Measurements from ENCODE around the gene IFITM1.
"Not testable (repeated sequence)": the region's sequence is repeated elsewhere in the genome, so short reads cannot be mapped to it uniquely, and the experiment has no call there.

The IFITM1 gene

DNA sequence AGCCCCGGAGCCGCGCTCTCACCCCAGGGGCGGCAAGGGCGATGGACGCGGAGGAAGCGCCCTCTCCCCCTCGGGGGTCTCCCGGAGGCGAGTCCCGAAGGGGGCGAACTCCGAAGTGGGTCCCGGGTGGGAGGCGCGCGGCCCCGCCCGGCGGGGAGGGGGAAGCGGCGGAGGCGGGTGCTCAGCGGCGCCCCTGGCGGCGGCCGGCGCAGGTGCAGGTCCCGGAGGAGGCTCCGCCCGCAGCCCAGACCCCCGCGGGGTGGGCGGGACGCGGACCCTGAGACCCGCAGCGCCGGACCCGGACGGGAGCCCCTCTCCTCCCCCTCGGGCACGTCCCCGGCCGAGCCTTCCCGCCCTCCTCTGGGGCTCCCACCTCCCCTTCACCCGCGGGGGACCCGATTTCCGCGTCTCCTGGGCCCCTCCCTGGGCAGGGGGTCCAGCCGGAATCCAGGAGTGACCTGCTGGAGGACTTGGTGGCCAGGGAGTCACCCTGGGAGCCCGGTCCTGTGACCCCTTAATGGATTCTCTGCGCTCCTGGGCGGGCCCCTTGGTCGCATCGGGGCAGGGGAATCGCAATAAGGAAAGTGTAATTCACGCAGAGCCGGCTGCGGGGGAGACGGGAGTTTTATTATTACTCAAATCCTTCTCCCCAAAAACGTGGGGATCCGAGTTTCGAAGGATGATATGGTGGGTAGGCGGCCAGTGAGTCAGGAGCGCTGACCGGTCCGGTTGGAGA lies 2.7 kb upstream of the IFITM1 start:
- not testable (repeated sequence) for DNase-seq

- DNase-seq, result no peak
Observed at GRCh38 chr11:312092-312816, 1.6 kb upstream of the IFITM1 start.

DNA sequence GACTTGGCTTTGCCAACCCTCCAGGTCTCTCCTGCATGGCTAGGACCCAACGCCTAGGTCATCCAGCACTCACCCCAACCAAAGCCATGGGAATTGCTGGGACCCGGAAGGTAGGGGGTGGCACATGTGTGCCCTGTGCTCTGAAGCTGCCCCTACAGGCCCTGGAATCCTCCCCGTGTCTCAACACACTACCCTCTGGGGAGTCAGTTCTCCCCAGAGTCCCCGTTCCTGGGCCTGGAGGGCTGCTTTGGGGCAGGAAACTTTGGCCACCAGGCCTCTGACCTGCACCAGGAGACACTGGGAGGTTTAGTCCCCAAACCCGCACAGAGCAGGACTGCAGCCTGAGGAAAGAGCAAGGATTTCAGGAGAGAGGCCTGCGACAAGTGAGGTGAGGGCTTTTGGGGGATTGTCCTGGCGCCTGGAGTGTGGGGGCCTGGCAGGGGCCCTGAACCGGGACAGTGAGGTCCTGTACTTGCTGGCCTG lies 495 bp upstream of the IFITM1 start:
- no peak for DNase-seq

DNA sequence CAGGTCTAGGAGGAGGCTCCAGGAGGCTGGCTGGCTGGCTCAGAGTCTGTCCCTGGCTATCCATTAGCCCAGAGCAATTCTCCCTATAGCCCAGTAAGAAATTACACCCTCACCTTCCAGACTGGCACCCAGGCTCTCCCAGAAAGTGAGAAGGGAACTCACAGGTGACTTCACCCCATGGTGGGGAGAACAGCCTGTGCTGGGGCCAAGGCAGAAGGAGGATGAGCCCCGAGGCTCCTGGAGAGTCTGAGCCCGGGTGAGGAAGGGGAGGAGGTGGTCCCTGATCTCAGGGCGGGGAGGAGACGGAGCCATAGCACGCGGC lies 675 bp downstream of the IFITM1 start:
- DNase-seq, result not testable (repeated sequence)

DNA sequence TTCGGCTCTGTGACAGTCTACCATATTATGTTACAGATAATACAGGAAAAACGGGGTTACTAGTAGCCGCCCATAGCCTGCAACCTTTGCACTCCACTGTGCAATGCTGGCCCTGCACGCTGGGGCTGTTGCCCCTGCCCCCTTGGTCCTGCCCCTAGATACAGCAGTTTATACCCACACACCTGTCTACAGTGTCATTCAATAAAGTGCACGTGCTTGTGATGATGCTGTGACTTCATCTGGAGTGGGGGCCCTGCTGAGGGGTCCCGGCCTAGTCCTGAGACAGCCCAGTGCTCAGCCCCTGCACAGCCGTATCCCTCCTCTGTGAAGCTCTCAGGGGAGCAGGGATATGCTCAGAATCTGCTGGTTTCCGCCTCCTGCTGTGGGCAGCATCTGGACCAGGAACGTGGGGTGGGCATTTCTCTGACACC lies 1.2 kb downstream of the IFITM1 start:
- DNase-seq, result no peak

DNA sequence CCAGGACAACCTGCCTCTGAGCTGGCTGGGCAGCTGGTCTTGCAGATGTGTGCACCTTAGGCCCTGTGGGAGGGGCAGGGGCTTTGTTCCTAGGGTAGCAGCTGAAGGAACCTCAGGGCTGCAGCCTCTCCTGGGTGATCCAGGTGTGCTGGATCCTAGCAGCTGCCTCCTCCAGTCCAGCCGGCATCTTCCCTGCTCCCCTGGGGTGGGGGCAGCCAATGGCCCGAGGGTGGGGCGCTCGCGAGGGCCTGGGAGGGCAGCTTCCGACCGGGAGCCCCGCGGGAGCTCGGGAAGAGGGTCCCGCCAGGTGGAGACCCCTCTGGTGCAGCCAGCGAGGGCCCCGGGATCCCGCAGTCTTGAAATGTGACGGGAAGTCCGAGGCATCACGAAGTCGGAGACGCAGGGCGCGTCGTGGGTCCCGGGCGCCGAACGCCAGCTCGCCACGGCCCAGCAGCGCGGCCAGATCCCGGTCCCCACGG lies 1.7 kb downstream of the IFITM1 start:
- DNase-seq, result no peak

DNA sequence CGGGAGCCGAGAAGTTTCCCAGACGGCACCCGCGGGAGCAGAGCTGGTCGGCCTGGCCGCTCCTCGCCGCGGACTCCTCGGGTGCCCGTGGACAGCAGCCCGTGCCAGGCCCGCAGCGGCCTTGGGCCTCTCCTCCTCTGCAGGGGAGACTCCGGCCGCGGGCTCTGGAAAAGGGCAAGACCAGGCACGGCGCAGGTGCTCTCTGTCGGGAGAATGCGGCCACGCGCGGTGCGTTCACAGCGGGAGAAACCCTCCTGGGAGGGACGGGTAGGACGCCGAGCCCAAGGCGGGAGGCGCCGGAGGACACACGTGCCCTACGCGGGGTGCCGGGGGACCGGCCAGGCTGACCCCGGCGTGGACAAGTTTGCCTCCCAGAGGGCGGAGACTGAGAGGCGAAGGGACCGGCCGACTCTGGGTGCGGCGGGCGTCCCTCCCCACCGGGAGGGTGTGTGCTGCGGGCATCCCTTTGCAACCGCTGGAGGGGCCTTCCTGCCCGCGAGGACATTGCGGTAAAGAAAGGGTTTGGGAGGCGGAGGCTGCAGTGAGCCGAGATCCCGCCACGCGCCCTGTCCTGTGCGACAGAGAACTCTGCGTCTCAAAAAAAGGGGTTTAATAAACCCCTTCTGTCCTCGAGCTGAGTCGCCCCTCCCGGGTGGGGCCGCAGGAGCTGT lies 2.3 kb downstream of the IFITM1 start:
- no peak for DNase-seq

DNA sequence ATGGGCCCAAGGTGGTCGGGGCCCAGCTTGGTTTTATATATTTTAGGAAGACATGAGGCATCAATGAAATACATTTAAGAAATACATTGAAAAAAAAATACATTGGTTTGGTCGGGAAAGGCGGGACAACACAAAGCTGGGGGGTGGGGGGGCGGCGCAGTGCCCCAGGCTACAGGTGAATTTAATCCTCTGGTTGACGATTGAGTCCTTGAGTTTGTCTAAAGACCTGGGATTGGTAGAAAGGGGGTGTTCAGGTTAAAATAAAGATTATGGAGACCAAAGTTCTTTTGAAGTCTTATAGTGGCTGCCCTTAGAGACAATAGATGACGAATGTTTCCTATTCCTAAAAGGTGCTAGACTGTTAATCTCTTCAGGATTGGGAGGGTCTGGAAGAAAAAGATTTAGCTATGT lies 3.1 kb downstream of the IFITM1 start:
- DNase-seq, result no peak

GRCh38 chr11:317668-318404 lies 4.0 kb downstream of the IFITM1 start:
- DNase-seq, result not testable (repeated sequence)

DNA sequence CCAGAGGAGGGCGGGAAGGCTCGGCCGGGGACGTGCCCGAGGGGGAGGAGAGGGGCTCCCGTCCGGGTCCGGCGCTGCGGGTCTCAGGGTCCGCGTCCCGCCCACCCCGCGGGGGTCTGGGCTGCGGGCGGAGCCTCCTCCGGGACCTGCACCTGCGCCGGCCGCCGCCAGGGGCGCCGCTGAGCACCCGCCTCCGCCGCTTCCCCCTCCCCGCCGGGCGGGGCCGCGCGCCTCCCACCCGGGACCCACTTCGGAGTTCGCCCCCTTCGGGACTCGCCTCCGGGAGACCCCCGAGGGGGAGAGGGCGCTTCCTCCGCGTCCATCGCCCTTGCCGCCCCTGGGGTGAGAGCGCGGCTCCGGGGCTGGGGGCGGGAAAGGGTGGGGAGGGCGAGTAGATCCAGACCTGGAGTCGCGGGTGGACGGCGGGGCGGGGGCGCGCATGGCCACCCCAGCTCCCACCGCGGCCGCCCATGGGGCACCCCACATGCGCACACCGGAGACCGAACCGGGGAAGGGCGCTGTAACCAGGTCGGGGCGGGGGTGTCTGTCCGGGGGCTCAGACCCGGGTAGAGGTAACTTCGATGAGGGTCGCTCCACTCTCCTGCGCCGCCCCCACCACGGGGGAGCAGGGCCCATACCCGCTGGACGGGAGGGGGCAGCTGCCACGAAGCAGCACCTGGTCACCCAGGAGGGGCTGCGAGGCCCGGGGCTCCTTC lies 4.7 kb downstream of the IFITM1 start:
- DNase-seq, result not testable (repeated sequence)

DNA sequence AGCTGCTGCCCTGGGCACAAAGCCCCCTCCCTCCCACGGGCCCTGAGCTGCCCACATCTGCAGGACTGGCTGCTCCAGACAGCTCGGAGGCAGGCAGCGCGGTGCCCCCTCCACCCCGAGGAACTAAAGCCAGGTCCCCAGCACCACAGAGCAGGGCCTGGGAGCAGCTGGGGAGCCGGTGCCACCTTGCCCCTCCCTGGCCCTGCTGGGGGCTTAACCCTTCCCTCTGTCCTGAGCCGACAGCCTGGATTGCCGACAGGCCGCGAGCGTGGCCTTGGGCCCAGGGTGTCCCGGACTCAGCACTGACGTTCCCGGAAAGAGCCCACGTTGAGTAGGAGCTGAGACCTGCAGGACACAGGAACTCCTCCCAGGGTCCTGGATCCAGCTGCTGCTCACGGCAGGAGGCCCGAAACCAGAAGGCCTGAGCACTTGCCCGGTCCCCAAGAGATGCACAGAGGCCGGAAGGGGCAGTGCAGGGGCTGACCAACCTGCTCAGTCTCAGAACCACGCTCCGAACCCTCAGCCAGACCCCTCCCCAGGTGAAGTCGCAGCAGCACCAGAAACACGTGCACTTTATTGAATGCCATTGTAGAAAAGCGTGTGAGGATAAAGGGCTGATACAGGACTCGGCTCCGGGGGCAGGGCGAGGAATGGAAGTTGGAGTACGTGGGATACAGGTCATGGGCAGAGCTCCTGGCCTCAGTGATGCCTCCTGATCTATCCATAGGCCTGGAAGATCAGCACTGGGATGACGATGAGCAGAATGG lies 5.5 kb downstream of the IFITM1 start:
- not testable (repeated sequence) for DNase-seq

GRCh38 chr11:319888-320273 lies 6.0 kb downstream of the IFITM1 start:
- not testable (repeated sequence) for DNase-seq

DNA sequence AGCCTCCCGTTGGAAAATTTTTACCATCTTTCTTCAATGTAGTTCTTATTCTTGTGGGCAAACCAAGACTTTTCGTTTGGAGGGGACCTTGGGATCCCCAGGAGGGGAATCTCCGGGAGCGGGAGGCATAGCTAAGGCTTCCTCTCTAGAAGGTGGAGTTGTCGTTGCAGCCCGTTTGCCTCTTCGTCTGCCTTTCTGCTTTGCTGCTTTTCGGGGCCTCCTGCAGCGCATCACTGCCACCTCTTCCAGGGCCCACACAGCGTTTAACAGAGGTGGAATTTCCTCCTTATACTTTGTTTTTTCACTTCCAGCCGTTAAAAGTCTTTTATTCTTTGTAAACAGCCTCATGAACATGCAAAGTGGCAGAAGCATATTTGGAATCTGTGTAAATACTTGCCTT lies 10.3 kb downstream of the IFITM1 start:
- DNase-seq, result no peak

GRCh38 chr11:324593-325517 lies 11.0 kb downstream of the IFITM1 start:
- DNase-seq, result not testable (repeated sequence)

DNA sequence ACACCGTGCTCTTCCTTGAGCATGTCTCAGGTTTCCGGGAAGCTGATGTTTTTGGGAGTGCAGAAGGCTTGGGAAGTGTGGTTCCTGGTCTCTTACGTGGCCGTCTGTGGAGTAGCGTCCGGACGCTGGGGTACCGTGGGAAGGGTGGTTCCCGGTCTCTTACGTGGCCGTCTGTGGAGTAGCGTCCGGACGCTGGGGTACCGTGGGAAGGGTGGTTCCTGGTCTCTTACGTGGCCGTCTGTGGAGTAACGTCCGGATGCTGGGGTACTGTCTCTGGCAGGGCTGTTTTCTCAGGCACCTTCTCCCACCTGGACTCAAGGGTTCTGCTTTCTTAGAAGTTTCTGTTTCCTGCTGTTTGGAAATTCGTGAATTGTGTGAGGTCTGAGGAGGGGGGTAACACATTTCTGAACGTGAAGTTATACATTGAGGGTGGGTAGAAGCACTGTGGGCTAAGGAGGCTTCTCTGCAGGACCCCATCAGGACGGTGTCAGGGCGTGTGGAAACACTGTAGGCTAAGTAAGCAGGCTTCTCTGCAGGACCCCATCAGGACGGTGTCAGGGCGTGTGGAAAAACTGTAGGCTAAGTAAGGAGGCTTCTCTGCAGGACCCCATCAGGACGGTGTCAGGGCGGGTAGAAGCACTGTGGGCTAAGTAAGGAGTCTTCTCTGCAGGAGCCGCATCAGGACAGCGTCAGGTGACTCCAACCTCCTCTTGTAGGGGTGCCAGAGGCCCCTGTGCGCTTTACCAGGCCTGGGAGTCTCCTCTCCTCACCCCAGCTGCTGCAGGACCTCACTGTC lies 12.2 kb downstream of the IFITM1 start:
- DNase-seq, result no peak

DNA sequence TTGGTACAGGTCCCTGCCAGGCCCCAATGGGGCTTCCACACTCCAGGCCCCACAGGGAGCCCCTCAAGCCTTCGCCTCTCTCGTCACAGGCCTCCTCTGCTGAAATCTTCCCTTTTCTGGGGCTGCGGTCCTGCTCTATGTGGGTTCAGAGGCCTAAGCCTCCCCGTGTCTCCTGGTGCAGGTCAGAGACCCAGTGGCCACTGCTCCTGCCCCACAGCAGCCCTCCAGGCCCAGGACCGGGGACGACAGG lies 12.7 kb downstream of the IFITM1 start:
- DNase-seq, result no peak

DNA sequence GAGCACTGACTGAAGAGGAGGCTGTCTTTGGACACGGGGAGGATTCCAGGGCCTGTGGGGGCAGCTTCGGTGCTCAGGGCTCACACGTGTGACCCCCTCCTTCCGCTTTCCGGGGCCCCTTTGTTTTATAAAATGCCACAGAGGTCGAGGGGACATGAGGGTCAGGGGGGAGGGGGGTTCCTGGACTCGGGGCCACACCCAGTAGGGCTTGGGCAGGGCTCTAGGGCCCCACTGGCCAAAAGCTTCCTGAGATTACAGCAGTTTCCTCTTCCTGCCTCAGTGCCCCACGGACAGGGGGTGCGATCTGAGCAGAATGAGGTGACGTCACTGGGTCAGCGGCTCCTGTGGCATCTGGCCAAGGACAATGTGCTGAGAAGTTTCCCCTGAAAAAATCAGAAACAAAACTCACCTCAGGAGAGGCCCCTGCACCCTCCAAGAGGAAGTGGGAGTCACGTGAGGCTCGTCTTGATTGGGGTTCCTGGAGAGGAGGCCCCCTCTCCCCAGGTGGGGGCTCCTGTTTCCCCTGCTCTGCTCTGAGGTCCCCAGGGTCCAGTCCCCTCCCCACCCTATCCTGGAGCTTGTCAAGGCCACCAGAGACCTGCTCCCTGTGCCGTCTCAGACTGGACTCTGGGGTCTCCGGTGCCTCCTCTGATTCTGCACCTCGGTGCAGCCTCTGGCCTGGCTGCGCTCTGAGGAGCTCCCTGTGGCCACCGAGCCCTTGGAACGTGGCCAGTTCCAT lies 13.2 kb downstream of the IFITM1 start:
- DNase-seq, result peak; percentile 76

DNA sequence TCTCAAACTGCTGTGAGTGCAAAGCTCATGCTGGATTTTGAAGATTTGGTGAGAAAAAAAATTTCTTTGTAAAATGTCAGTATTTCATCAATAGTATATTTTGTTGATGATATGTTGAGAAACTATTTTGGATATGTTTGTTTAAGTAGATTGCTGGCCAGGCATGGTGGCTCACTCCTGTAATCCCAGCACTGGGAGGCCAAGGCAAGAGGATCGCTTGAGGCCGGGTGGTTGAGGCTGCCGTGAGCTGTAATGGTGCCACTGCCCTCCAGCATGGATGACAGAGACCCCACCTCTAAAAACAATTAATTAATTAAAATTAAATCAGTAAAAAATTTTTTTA lies 13.7 kb downstream of the IFITM1 start:
- DNase-seq, result no peak

DNA sequence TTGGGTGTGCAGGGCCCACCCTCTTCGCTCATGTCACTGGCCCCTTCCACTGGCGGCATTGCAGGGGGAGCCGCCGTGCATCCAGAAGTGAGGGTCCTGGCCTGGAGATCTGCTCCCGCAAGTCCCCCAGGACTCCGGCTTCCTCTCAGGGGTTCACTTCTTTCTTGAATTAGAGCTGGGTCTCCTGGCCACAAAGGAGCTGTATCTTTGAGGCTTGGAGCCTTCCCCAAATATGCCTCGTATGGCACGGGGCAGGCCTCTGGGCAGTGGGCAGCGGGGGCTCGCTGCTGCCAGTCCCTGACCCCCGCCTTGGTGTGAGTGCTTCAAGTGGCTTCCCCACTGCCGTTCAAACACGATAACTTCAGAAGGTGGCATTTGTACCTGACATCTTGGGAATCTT lies 14.2 kb downstream of the IFITM1 start:
- DNase-seq, result no peak
